GM21381 (cell line): ENCODE data around the gene BUB3.

Source experiments
- ATAC-seq: cut with Tn5 transposase; IDR thresholded peaks from one replicate; pipeline ENCODE4 v1.9.1; 2021; ENCODE audit warnings: mild to moderate bottlenecking, moderate library complexity; ENCODE audit not compliant: unreplicated experiment

Gene BUB3

DNA sequence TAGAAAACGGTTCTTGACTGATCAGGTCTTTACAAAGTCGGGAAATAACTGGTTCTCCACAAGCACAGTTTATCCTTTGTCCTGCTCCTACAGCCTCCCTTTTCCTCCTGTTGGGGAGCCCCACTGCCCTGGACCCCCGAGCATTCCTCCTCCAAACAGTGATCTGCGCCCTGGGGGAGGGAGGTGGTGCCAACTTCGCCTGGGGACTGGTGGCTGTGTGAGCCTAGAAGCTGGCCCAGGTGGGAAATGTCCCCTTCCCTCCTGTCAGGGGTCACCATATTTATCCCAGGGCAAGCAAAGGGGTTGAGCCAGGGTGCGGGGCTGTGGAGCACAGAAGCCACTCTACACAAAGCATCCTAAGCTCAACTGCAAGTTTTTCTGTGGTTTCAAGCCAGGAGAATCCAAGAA lies 13.2 kb upstream of the BUB3 start:
- ATAC-seq: no peak

DNA sequence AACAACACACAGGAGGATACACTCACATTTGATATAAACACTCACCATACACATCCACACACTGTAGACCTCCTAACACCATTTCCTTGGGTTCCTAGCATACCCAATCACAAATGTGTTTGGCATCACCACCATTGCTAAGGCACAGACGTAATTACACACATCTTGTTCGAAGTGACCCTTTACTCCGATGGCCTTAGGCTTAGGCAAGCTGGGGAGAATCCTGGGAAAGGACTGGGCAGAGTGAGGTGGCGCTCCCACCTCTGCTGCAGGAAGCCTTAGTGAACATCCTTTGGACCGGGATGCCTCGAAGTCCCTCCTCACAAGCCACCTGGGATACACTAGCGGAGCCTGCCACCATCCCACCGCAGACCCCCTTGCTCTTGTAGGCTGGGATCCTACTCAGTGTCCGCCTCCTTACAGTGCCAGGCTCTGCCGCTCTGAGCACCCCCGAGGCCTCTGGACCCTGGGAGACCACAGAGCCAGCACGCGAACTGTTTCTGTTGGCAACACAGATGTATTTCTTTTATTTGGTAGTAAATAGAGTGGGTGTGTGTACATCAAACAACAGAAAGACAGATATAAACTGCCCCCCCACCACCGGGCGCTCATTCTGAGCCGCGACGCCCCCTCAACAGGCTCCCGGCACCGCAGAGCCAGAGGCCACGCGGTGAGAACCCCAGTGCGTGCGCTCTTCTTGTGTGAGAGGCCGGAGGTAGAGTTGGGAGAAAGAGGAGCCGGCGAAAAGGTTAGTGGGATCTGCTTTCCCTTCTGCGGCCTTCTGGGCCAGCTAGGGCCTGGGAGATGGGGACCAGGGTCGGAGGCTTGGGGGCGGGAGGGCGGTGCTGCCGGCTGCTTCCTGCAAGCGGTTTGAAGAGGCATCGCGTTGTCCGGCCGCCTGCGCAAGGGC lies 12.2 kb upstream of the BUB3 start:
- ATAC-seq: no peak

DNA sequence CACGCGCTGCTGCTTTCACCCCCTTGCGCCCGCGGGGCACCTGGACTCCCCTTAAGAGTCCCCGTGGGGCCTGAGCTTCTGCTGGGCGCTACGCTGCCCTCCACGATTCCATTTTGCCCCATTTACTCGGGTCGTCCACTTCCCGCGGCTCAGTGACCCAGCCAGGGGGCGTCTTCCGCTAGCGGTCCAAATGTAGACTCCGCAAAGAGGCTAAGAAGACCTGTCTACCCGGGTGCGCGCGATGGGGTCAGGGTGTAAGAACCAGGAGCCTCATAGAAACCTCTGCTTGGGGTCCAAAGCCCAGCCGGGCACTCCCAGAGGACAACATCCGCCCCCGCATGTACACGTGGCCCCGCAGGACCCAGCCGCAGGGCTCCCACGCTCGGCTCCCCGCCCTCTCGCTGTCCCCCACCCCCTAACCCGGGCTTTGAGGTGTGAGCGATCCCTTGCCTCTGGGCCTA lies 11.5 kb upstream of the BUB3 start:
- ATAC-seq: no peak

DNA sequence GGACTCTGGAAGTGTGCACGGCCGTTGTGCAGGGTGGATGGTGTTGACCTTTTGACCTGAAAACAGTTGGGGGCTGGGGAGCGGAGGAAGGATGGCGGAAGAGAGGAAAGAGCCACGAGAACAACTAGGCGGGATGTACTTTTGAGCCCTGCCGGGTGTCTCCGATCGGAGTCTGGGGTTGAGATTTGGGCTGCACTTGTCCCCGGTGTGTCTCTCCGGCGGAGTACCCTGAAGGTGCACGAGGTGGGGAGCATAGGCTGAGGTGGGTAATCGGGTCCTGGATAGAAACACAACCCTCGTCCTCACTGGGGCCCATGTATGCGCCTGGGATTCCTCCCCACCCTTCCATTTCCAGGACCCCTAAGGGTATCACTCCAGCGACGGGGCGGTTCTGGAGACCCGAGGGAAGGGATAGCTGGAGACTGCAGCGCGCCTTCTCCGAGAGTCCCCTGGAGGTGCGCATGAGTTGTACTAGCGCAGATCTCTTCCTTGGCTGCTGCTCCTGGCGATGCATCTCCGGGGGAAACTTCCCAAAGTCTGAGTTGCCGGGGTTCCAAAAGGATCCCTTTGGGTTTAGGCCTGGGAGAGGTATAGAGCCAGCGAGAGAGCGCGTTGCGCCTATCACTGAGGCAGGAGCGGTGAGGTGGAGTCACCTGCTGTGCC lies 10.9 kb upstream of the BUB3 start:
- ATAC-seq: no peak

DNA sequence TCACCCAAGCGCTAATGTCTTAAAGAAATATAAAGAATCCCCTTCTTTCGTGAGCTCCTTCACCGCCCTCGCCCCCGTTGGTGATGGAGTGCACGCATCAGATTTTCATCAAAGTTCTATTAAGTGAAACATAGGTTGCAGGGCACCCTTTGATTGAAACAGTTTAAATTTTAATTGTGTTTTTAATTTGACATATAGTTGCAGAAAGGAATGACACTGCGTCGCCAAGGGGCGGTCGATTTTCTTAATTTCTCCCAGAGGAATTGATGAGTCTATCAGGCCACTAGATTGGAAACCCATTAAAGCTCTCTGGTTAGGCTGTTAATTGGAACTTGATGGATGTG lies 10.4 kb upstream of the BUB3 start:
- no peak for ATAC-seq

DNA sequence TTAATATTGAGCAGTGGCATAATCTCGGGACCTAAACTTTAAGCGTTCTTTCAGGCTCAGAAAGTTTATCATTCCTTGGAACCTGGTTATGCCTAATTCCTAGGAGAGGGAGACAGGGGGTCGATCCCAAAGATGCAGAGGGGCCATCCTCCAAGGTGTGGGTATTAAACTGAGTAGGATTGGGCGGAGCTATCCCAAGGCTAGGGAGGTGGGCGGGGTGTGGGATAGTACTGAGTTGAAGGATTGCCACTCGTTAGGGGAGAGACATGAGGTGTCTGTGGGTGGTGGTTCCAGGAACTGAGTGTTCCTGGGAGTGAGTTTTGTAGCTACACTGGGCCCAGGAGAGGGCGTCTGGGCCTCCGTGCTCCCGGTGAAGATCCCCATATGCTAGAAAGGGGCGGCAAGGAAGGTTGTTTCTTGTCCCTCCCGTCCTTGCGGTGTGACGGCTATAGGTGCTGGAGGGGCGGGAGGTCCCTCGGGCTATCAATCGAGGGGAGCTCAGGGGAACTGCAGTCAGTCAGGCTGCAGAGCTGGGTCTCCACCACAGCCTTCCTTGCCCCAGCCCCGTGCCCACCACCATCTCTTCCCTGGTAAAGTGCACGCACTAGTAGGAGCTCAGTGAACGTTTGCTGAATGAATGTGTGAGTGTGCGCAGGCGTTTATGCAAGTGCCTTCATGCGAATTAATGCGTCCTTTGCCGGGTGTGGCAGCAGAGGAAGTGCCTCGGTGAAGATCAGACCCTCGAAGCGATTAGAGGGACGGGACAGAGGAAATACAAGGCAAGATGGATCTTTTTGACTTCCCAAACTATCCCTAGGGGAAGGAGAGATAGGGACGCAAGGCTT lies 9.3 kb upstream of the BUB3 start:
- no peak for ATAC-seq

DNA sequence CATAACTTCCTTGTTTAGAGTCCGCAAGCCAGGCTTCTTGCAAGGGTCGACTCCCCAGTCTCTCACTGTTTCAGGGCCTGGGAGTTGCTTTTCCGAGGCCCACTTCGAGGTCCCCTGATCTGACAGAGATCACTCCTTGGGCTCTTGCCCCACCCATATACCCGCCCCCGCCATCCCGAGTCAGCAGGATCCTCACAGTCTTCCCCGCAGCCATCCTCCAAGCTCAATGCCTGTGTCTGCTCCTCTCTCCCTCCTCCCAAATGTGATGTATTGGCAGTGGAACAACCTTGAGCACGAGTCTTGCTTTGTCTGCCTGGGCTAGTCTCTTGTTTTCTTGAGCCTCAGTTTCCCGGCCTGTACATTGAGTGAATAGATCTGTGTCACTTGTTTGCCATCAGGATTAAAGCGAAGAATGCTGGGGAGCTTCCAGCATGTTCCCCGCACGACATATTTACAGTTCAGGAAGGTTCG lies 8.6 kb upstream of the BUB3 start:
- no peak for ATAC-seq

DNA sequence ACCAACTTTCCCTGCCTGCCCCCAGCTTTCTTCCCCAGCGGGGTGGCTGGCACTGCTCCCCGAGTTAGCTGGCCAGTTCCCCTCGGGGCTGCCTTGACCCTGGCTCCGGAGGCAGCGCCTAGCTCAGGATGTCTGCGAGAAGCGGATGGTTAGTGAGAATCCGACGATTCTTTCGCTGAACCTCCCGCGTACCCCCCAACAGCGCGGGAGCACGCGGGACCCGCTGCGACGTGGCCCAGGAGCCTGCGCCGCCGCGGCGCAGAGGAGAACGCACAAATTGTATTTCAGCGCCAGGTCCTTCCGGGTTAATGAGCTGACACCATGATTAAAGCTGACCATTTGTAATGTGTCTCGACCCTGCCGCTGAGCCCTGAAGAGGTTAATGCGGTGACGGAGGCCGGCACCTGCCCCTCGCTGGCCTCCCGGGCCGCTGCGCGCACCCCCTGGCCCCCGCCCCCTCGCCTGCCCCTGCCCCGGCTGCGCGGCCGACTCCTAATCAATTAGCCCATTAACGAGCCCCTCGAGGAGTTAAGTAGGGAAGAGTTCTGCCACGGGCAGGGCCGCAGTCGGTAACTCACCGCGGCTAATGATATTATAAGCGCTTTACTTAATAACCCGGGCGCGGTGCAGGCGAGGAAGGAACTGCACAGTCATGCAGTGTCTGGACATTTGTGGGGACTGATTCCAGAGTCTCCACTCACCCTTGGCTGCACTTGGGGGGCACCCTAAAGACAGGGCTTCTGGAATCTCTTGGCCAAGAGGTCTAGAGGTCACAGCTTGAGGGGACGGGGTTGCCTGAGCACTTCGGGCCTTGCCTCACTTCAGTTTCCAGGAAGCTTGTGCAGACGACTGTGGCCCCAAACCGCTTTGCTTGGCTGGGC lies 7.9 kb upstream of the BUB3 start:
- no peak for ATAC-seq

DNA sequence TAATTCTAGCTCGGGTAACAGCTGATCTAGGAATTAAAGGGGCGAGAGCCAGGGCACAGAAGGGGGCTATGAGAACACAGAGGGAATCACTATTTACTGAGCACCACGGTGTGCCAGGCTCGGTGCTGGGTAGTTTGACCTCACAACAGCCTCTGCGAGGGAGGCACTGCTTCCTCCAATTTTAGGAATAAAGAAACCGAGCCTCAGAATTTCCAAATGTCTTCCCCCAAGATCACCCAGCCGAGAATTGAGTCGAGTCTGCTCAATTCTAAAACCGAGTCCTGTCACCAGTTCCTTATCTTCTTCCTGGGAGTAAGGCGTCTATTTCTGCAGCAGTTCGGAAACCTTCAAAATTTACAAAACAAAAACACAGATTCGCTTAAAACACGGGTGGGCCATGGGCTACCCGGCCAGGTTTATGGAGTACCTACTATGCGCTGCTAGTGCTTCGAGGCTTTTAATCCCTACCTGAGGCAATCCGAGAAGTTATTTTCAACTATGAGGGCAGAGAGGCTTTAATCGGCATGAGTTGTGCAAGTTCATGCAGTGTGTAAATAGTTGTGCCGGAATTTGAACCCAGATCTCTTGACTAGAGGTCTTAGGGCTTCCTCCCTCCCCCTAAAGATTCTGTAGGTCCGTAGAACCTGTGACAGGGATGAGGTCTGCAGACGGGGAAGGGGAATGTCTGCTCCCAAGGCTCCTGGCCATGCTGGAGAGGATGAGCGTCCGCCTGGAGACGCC lies 7.1 kb upstream of the BUB3 start:
- no peak for ATAC-seq

DNA sequence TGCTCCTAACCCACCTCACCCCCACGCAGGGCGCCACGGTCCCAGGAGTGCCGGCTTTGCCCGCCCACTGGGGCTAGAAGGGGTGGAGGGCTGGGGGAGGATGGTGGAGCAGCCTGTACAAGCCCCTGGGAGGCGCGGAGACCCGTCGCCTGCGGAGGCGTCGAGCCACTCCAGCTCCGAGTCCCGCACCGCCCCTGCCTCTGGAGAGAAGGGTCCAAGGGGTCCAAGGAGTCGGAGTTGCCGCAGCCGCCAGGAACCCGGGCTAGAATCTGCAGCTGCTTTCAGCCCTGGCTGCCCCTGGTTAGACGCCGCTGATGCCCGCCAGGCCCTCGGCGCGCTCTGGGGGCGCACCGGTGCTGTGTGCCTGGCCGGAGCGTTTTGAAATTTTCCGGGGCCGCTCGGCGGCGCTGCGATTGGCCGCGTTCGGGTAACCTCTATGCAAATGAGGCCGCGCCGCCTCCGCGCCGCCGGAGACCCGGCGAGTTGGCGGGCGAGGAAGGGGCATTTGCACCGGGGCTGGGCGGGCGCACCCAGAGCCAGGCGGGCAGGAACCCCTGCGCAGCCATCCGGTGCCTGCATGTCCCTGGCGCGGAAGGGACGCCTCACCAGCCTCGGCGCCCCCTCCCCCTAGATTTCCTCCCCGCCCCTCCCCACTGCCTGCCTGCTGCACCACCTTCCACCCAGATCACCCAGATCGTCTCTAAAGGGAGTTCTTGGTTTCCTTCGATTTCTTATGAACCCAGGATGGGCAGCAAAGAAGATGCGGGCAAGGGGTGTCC lies 6.4 kb upstream of the BUB3 start, which contains the start of gene HMX2:
Gene HMX2, plus strand, starts transcription at position 502 of the 779 bp plus-strand sequence. Its CDS starts 243 bp downstream, at position 745.
- no peak for ATAC-seq

DNA sequence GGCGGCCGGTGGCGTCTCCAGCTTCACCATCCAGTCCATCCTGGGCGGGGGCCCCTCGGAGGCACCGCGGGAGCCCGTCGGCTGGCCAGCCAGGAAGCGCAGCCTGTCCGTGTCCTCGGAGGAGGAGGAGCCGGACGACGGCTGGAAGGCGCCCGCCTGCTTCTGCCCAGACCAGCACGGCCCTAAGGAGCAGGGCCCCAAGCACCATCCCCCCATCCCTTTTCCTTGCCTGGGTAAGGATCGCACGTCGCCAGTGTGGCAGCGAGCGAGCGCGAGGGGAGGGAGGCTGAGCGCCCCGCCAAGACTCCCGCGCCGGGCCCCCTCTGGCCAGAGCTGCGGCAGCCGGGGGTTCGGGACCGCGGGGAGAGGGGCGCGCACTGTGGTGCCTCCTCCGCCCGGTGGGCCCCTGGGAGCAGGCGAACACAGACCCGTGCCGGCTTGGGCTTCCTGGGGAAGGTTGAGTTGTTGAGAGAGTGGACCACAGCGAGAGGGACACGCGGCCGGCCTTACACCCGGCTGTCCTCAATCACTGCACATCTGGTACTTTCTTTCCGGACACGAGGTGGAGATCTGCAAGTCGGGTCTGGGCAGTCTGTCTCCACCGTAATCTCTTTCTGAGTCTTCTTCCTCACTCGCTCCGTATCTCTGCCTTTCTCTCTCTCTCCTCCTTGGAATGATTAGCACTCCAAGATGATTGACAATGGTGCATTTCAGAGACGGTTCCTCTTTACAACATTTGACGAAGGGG lies 5.6 kb upstream of the BUB3 start:
- ATAC-seq: no peak

DNA sequence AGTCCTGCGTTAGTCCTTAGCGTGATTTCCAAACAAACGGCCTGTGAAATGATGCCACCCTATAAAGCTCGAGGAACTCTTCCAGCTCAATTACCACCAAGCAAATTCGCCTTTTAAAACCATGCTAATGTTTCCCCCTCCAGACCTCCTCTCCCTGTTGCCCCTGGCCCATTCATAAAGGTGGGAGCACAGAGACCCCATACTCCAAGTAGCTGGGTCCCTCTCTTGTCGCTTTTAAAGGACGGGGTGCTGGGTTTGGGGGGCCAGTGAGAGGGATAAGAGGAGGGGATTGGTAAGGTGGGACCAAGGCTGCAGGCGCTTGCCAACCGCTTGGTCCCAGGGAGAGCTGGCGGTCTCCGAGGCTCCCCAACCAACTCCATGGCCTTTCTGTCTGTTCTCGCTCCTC lies 5.0 kb upstream of the BUB3 start:
- ATAC-seq: no peak

DNA sequence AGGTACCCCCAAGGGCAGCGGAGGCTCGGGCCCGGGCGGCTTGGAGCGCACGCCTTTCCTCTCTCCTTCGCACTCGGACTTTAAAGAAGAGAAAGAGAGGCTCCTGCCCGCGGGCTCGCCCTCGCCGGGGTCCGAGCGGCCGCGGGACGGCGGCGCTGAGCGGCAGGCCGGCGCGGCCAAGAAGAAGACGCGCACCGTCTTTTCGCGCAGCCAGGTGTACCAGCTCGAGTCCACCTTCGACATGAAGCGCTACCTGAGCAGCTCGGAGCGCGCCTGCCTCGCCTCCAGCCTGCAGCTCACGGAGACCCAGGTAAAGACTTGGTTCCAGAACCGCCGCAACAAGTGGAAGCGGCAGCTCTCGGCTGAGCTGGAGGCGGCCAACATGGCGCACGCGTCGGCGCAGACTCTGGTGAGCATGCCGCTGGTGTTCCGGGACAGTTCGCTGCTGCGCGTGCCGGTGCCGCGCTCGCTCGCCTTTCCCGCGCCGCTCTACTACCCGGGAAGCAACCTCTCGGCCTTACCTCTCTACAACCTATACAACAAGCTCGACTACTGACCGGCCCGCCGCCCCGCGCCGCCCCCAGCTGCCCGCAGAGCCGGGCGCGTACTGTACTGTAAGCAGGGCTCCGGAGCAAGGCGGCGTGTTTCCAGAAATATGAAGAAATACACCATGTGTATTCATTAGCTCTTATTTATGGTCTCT lies 4.5 kb upstream of the BUB3 start:
- no peak for ATAC-seq

DNA sequence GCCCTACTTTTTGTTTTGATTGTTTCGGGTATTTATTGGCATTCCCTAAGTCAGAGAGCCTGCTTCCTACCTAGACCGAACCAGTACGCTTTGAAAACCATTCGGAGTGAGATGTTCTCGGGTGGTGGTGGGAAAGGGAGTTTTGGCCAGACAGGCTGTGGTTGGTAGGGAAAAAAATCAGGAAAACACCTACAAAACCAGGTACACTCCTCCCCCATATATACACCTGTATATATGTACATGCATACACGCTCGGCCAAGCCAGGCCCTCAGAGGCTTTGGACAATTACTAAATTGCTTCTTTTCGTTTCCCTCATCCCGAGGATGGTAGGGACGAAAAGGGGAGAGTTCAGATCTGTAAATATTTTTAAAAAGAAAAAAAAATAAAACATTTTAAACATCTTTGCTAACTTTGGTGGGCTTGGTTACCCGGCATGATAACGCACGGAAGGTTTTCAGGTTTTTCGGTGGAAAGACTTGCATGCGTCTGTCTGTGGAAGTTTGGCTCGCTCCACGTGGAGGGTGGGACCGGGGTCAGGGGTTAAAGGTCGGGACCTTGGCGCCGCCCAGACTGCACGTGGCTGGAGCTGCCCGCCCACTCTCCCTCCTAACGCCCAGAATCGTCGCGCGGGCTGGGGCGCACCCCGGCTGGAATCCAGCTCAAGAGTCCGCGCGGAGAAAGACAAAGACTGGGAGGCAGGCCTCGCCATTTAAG lies 3.8 kb upstream of the BUB3 start:
- ATAC-seq: no peak

DNA sequence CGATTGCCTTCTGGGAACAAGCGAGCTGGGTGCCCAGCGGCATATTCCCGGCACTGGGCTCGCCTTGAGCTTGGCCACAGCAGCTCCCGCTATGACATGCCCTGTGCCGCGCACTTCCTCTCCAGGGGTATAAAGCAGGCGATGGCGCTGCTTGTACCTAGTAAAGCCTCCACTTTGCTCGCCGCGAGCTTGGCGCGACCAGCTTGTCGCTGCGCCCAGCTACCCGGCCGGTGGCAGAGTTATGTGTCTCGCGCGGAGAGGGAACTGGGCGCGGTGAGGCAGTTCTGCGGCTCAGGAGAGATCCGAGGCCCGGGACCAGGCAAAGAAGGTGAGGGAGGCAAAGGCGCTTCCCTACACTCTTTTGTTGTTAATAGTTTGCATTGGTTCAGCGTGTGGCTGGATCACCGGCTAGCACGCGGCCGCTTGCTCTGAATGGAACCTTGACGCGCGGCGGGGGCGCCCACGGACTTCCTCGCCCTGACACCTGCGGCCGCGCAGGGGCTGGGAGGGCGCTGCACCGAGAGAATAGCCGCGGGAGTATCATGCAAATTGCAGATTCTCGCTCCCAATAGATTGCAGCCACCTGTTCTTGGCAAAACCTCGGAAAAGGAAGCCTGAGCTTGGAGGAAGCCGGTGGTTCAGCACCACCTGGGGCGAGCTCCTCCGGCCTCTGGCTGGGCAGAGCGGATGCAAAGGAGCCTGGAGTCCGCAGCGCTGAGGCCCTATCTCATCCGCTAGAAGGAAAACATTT lies 3.0 kb upstream of the BUB3 start:
- ATAC-seq: no peak

DNA sequence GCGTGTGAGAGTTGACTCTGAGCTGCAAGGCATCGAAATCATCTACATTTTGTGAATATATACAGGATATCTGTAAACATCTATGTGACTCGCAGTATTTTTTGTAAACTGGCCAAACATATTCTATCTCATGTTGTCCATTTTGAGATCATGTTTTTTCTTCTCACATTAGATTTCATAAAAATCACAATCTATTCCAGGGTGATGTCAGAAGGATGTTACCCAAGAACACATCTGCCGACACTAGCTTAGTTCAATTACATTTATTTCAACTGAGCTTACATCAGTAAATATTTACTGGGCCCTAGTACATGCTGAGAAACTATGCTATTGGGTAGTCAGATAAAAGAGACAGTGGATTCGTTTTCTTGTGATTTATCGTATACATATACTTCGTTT lies 2.5 kb upstream of the BUB3 start:
- no peak for ATAC-seq
